ENCODE data around the gene NOL11. TPM values are rescaled to one million over a fixed set of nuclear protein-coding genes. Genes with fewer than 3 reads are reported as not detected.
"Not testable (repeated sequence)": the region's sequence is repeated elsewhere in the genome, so short reads cannot be mapped to it uniquely, and the experiment has no call there.

NOL11 gene
- polyA plus RNA-seq, 3 donors: 87.2 to 92.5 (median 92.3) TPM

GRCh38 chr17:67750067-67750466 lies 32.3 kb downstream of the NOL11 start:
- no peak for DNase-seq

GRCh38 chr17:67751101-67752074 lies 33.7 kb downstream of the NOL11 start:
- DNase-seq: no peak

- not testable (repeated sequence) for DNase-seq
Measured at GRCh38 chr17:67752160-67752559, 34.4 kb downstream of the NOL11 start.

- no peak for DNase-seq
Measured at GRCh38 chr17:67753026-67753425, 35.3 kb downstream of the NOL11 start.

DNA sequence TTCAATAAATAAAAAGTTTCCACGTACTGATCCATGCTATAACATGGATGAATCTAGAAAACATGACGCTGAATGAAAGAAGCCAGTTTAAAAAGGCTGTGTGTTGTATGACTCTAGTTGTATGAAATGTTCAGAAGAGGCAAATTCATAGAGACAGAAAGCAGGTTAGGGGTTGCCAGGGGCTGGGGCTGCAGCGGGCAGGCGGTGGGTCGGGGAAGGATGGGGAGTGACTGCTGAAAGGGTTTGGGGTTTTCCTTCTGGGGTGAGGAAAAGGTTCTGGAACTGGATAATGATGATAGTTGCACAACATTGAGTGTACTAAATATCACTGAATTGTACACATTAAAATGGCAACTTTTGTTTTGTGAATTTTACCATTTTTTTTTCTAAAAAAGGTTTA lies 36.3 kb downstream of the NOL11 start:
- no peak for DNase-seq

DNA sequence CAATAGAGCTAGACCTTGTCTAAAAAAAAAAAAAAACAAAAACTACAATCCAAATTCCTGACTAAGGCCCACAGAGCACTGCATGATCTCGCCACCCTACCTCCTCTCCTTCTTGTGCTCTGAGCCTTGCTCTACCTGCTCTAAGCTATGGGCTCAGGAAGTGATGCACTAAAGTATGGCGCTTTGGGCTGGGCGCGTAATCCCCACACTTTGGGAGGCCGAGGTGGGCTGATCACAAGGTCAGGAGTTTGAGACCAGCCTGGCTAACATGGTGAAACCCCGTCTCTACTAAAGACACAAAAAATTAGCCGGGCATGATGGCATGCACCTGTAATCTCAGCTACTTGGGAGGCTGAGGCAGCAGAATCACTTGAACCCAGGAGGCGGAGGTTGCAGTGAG lies 37.0 kb downstream of the NOL11 start:
- not testable (repeated sequence) for DNase-seq

DNA sequence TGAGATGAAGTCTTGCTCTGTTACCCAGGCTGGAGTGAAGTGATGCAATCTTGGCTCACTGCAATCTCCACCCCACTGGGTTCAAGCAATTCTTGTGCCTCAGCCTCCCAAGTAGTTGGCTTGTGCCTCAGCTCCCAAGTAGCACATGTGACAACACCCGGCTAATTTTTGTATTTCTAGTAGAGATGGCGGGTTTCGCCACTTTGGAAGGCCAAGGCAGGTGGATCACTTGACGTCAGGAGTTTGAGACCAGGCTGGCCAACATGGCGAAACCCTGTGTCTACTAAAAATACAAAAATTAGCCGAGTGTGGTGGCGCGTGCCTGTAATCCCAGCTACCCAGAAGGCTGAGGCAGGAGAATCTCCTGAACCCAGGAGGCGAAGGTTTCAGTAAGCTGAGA lies 39.0 kb downstream of the NOL11 start:
- not testable (repeated sequence) for DNase-seq

- DNase-seq: no peak
Measured at GRCh38 chr17:67759355-67760171, 41.8 kb downstream of the NOL11 start.

- no peak for DNase-seq
Measured at GRCh38 chr17:67765623-67766022, 47.9 kb downstream of the NOL11 start.

- DNase-seq: no peak
Measured at GRCh38 chr17:67769231-67769630, 51.5 kb downstream of the NOL11 start.

- no peak for DNase-seq
Measured at GRCh38 chr17:67770539-67770938, 52.8 kb downstream of the NOL11 start.

- no peak for DNase-seq
Measured at GRCh38 chr17:67772679-67773078, 54.9 kb downstream of the NOL11 start.

GRCh38 chr17:67773246-67773645 lies 55.5 kb downstream of the NOL11 start:
- DNase-seq: no peak

- DNase-seq: no peak
Measured at GRCh38 chr17:67779098-67779672, 61.4 kb downstream of the NOL11 start.

DNA sequence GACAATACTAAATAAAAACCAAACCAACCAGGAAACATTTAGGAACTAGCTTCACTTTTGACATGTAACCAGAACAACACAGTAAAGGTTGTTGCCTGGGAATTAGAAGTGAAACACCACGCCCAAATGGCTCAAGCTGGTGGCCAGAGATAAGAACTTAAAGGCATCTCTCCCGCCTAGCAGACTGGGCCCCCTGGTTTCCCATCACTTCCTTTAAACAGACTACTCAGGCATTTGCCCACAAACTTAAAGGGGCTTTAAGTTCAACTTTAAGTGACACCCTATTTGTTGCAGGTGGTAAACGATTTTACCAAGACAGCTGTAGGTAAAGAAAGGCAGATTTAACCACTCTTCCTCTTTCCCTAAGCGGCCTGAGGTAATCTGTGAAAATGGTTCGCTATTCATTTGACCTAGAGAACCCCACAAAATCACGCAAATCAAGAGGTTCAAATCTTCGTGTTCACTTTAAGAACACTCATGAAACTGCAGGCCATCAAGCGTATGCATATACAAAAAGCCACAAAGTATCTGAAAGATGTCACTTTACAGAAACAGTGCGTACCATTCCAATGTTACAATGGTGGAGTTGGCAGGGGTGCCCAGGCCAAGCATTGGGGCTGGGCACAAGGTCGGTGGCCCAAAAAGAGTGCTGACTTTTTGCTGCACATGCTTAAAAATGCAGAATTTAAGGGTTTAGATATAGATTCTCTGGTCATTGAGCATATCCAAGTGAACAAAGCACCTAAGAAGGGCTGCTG lies 66.8 kb downstream of the NOL11 start:
- DNase-seq: no peak

DNA sequence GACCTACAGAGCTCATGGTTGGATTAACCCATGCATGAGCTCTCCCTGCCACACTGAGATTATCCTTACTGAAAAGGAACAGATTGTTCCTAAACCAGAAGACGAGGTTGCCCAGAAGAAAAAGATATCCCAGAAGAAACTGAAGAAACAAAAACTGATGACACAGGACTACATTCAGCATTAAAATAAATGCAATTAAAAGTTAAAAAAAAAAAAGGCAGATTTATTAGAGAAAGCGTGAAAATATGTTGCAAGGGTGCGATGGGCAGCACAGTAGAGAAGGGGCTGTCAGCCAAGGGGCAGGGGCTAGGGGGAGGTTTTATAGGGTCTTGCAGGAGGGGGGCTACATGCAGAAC lies 67.4 kb downstream of the NOL11 start:
- no peak for DNase-seq

- DNase-seq: no peak
Measured at GRCh38 chr17:67785504-67785903, 67.8 kb downstream of the NOL11 start.

Data from renal pelvis (tissue), 4 donors.